HCT116 (cell line): ENCODE results near the gene TMTC2. TPM values are rescaled to one million over a fixed set of nuclear protein-coding genes. Genes with fewer than 3 reads are reported as not detected.

Source experiments
- ATAC-seq: fragments of 200-7000 bp; cut with Tn5 transposase; 2 replicates; pipeline ENCODE4 v1.9.1; 2020; ENCODE audit warnings: mild to moderate bottlenecking, moderate library complexity
- BruUV-seq: library from RNA; stranded (reverse); fragments of 400-500 nt; replicated peaks from 2 replicates; lab custom pipeline; 2021; lab: Mats Ljungman, UMichigan
- CTCF ChIA-PET: fragments of 300-600 bp; sonication (Branson Sonifier 250); formaldehyde crosslinking; loops from one replicate; lab custom pipeline; 2021; ENCODE audit warnings: antibody characterized with exemption; lab: Charles Lee
- POLR2A ChIA-PET: fragments of 300-600, 350-600 bp; sonication (Branson Sonifier 250); formaldehyde crosslinking; loops from one replicate; lab custom pipeline; 2021; ENCODE audit warnings: antibody characterized with exemption; lab: Charles Lee
- RAD21 ChIA-PET, 2 experiments: fragments of 300-600 bp; sonication (Branson Sonifier 250); formaldehyde crosslinking; loops; one replicate each; lab custom pipeline; 2023; ENCODE audit warnings: low total read pairs in 2 of 2; ENCODE audit not compliant: uncharacterized antibody in 2 of 2, unreplicated experiment in 2 of 2, low non-redundant PET in 1 of 2; lab: Charles Lee
- DNase-seq: peaks from one replicate; pipeline ENCODE4 v3.0.0-alpha.2; 2010; ENCODE audit warnings: low read depth, low spot score
- H2AFZ ChIP-seq: fragments of 200-600 bp; shearing (Covaris generic), sonication (generic); 2 replicates; pipeline ENCODE4 v1.6.1; 2017; ENCODE audit warnings: low read depth, mixed run types, mixed read lengths, antibody characterized with exemption, low read length; ENCODE audit not compliant: poor library complexity, severe bottlenecking
- H3K27ac ChIP-seq: 2 replicates; pipeline ENCODE4 v1.5.1; 2012; ENCODE audit warnings: low read depth, low read length
- H3K27me3 ChIP-seq: fragments of 200-600 bp; sonication (generic); 2 replicates; pipeline ENCODE4 v1.6.1; 2016; ENCODE audit warnings: mixed run types, low read length, mixed read lengths; ENCODE audit not compliant: insufficient read depth
- H3K36me3 ChIP-seq, 2 experiments: fragments of 200-500 bp in 1 of 2; fragments of 200-600 bp in 1 of 2; sonication (Bioruptor generic) in 1 of 2; sonication (generic) in 1 of 2; 2 replicates each; pipeline versions ENCODE4 v1.5.1 to v1.6.1; 2014 to 2016; ENCODE audit warnings: low read length in 2 of 2, inconsistent platforms in 1 of 2, mixed read lengths in 1 of 2, mixed run types in 1 of 2; ENCODE audit not compliant: insufficient read depth in 2 of 2, control insufficient read depth in 1 of 2
- H3K4me1 ChIP-seq, 2 experiments: fragments of 200-600 bp in 1 of 2; sonication (generic) in 1 of 2; 2 replicates each; pipeline versions ENCODE4 v1.5.1 to v1.6.1; 2012 to 2017; ENCODE audit warnings: low read length in 2 of 2, inconsistent platforms in 1 of 2, mild to moderate bottlenecking in 1 of 2, mixed read lengths in 1 of 2, mixed run types in 1 of 2, moderate library complexity in 1 of 2; ENCODE audit not compliant: insufficient read depth in 2 of 2, control insufficient read depth in 1 of 2
- H3K4me2 ChIP-seq: fragments of 200-600 bp; sonication (generic); 2 replicates; pipeline ENCODE4 v1.6.1; 2017; ENCODE audit warnings: mixed run types, low read length, mixed read lengths
- H3K4me3 ChIP-seq, 2 experiments: fragments of 200-600 bp in 1 of 2; sonication (generic) in 1 of 2; replicated peaks in 1 of 2; 2 replicates each; pipeline ENCODE4 v1.5.1; 2011 to 2016; ENCODE audit warnings: low read length in 2 of 2, control low read depth in 1 of 2, low read depth in 1 of 2, mild to moderate bottlenecking in 1 of 2, mixed read lengths in 1 of 2, mixed run types in 1 of 2
- H3K79me2 ChIP-seq: fragments of 200-600 bp; sonication (generic); 2 replicates; pipeline ENCODE4 v1.6.1; 2017; ENCODE audit warnings: mild to moderate bottlenecking, mixed run types, low read length, moderate library complexity, mixed read lengths; ENCODE audit not compliant: insufficient read depth
- H3K9ac ChIP-seq: fragments of 200-600 bp; sonication (generic); 2 replicates; pipeline ENCODE4 v1.6.1; 2016; ENCODE audit warnings: low read length, mixed read lengths
- H3K9me2 ChIP-seq: fragments of 200-600 bp; sonication (generic), shearing (Covaris generic); 2 replicates; pipeline ENCODE4 v1.6.1; 2017; ENCODE audit warnings: mixed run types, mild to moderate bottlenecking, moderate library complexity; ENCODE audit not compliant: insufficient read depth
- H3K9me3 ChIP-seq, 2 experiments: fragments of 200-500 bp in 1 of 2; fragments of 200-600 bp in 1 of 2; sonication (Bioruptor generic) in 1 of 2; sonication (generic) in 1 of 2; 2 replicates each; pipeline ENCODE4 v1.6.1; 2014 to 2017; ENCODE audit warnings: low read length in 2 of 2, mixed read lengths in 2 of 2, inconsistent platforms in 1 of 2, low read depth in 1 of 2, mild to moderate bottlenecking in 1 of 2, mixed run types in 1 of 2, moderate library complexity in 1 of 2; ENCODE audit not compliant: control insufficient read depth in 1 of 2, insufficient read depth in 1 of 2
- H4K20me1 ChIP-seq: fragments of 200-600 bp; sonication (generic), shearing (Covaris generic); 2 replicates; pipeline ENCODE4 v1.6.1; 2017; ENCODE audit warnings: mixed run types, mild to moderate bottlenecking, moderate library complexity; ENCODE audit not compliant: insufficient read depth
- ATF3 ChIP-seq: IDR thresholded peaks from 2 replicates; pipeline ENCODE4 v1.6.1; 2012
- CTCF ChIP-seq, 3 experiments: fragments of 200-600 bp in 1 of 3; sonication (generic) in 1 of 3; IDR thresholded peaks in 2 of 3; conservative IDR thresholded peaks in 1 of 3; 2 replicates each; pipeline ENCODE4 v1.5.1; 2012 to 2017; ENCODE audit warnings: low read depth in 2 of 3, low read length in 2 of 3, antibody characterized with exemption in 1 of 3, borderline replicate concordance in 1 of 3, control low read depth in 1 of 3, mild to moderate bottlenecking in 1 of 3, mixed read lengths in 1 of 3, mixed run types in 1 of 3, moderate library complexity in 1 of 3; ENCODE audit not compliant: insufficient read depth in 1 of 3
- EGR1 ChIP-seq: IDR thresholded peaks from 2 replicates; pipeline ENCODE4 v1.6.1; 2012; ENCODE audit warnings: low read depth
- ELF1 ChIP-seq: IDR thresholded peaks from 2 replicates; pipeline ENCODE4 v1.6.1; 2012; ENCODE audit warnings: low read depth, borderline replicate concordance
- EZH2 ChIP-seq: fragments of 200-600 bp; sonication (generic); IDR thresholded peaks from 2 replicates; pipeline ENCODE4 v1.6.1; 2017; ENCODE audit warnings: antibody characterized with exemption, mixed run types
- EZH2phosphoT487 ChIP-seq: fragments of 200-600 bp; IDR thresholded peaks from 2 replicates; pipeline ENCODE4 v1.6.1; 2018; ENCODE audit warnings: antibody characterized with exemption, borderline replicate concordance
- JUND ChIP-seq: IDR thresholded peaks from 2 replicates; pipeline ENCODE4 v1.6.1; 2012
- MAX ChIP-seq: IDR thresholded peaks from 2 replicates; pipeline ENCODE4 v1.6.1; 2012
- POLR2A ChIP-seq: IDR thresholded peaks from 2 replicates; pipeline ENCODE4 v1.7.0; 2011; ENCODE audit warnings: borderline replicate concordance; ENCODE audit not compliant: insufficient read depth, insufficient read length; ENCODE audit errors: extremely low read depth
- POLR2AphosphoS5 ChIP-seq: IDR thresholded peaks from 2 replicates; pipeline ENCODE4 v1.6.1; 2011; ENCODE audit warnings: mild to moderate bottlenecking, low read depth, low read length, moderate library complexity
- RAD21 ChIP-seq: IDR thresholded peaks from 2 replicates; pipeline ENCODE4 v1.6.1; 2012; ENCODE audit warnings: low read depth, mild to moderate bottlenecking
- REST ChIP-seq: IDR thresholded peaks from 2 replicates; pipeline ENCODE4 v1.6.1; 2012; ENCODE audit warnings: low read depth
- SRF ChIP-seq: IDR thresholded peaks from 2 replicates; pipeline ENCODE4 v1.6.1; 2012; ENCODE audit warnings: low read depth
- ZBTB33 ChIP-seq: IDR thresholded peaks from 2 replicates; pipeline ENCODE4 v1.6.1; 2011; ENCODE audit warnings: mild to moderate bottlenecking, low read length, moderate library complexity; ENCODE audit not compliant: insufficient replicate concordance; ENCODE audit errors: extremely low read depth
- intact Hi-C: fragments of 100-400 bp; cut with micrococcal nuclease; formaldehyde crosslinking; loops from 2 replicates; pipeline ENCODE4 v1.10.0; 2022
- total RNA-seq: library from RNA; stranded (reverse); gene quantifications from one replicate; pipeline ENCODE4 v1.2.1, GENCODE V29; 2021; ENCODE audit not compliant: unreplicated experiment

Gene TMTC2
- total RNA-seq, 1 experiment from 2014 or later = 11.5 TPM

- no peak for ATAC-seq
- Histone ChIP-seq H3K9ac (no peak overlapping the region), H3K27ac (no peak overlapping the region), H4K20me1 (no peaks in the 10 kb centered on the region), H3K9me2 (no peaks in the 10 kb centered on the region), H2AFZ (no peak overlapping the region), H3K27me3 (no peaks in the 10 kb centered on the region), H3K79me2 (no peaks in the 10 kb centered on the region), H3K9me3 (no peaks in the 10 kb centered on the region), H3K36me3 (no peaks in the 10 kb centered on the region), H3K4me2 (no peak overlapping the region), H3K4me3 (no peak overlapping the region), H3K4me1 (peaks cover 6 to 23% of the 10 kb centered on the region in 2 experiments; a peak in 3 of 4 replicates)
- RAD21 ChIA-PET = no interaction called here
- BruUV-seq = no TSS peak
- TF ChIP-seq EGR1 (no peak), POLR2AphosphoS5 (no peak), ATF3 (no peak), SRF (no peak), EZH2 (no peak), JUND (no peak), RAD21 (no peak), MAX (no peak), ZBTB33 (no peak), POLR2A (no peak), CTCF (IDR thresholded peaks at IDR 0.05 in 2 of 3, conservative IDR thresholded peaks at IDR 0.05 in 1 of 3; ENCODE audit: borderline replicate concordance in 1 of 3, insufficient read depth in 1 of 3, low read depth in 2 of 3, low read length in 2 of 3) (no peak), ELF1 (no peak), EZH2phosphoT487 (no peak), REST (no peak)
- POLR2A ChIA-PET = no interaction called here
- intact Hi-C loops = no loop called here
- no peak for DNase-seq
- CTCF ChIA-PET = no interaction called here
Measured at GRCh38 chr12:82749015-82749414, 62.3 kb downstream of the TMTC2 start.
